AG04449 (cell line): ENCODE results near the gene EYS.

Source experiments
- CTCF ChIA-PET: fragments of 350-600 bp; formaldehyde crosslinking; extraction: SDS; loops from one replicate; lab custom pipeline; 2021; ENCODE audit warnings: antibody characterized with exemption; lab: Yijun Ruan, JAX
- POLR2A ChIA-PET: fragments of 400-600, 350-600 bp; formaldehyde crosslinking; extraction: SDS; loops from one replicate; lab custom pipeline; 2020; ENCODE audit warnings: antibody characterized with exemption, inconsistent platforms; lab: Yijun Ruan, JAX
- DNase-seq: peaks from one replicate; pipeline ENCODE4 v3.0.0-alpha.2; 2010; ENCODE audit warnings: low read depth, low spot score
- H3K4me3 ChIP-seq: 2 replicates; pipeline ENCODE4 v1.5.1; 2011; ENCODE audit warnings: low read depth, mild to moderate bottlenecking, control low read depth, low read length
- CTCF ChIP-seq: IDR thresholded peaks from one replicate; pipeline ENCODE4 v1.5.1; 2011; ENCODE audit warnings: mild to moderate bottlenecking, moderate library complexity, low read length, control low read depth, inconsistent platforms; ENCODE audit not compliant: insufficient read depth; ENCODE audit errors: missing control alignments

EYS gene

GRCh38 chr6:63774961-63775360 is 1932.1 kb downstream of the EYS start:
- CTCF ChIA-PET, result interaction anchor here (1.1 to 1.6 kb wide), 3 partner anchors 10 to 28 kb away, joined by 3 to 6 read pairs (median 3); no protein-coding TSS in a partner anchor
- H3K4me3 ChIP-seq, result no peak overlapping the region
- POLR2A ChIA-PET, result no interaction called here

GRCh38 chr6:63773200-63773599 is 1933.8 kb downstream of the EYS start:
- no peak for DNase-seq
- ChIA-PET POLR2A (no interaction called here), CTCF (interaction anchor here (1.4 to 1.8 kb wide), 2 partner anchors 9 to 29 kb away, joined by 4 to 9 read pairs; no protein-coding TSS in a partner anchor)
- TF ChIP-seq CTCF, result no peak
- H3K4me3 ChIP-seq, result no peak overlapping the region

More at GRCh38 chr6:63774961-63775360, 1932.1 kb downstream of the EYS start:
- no peak for DNase-seq
- TF ChIP-seq CTCF, result no peak

- H3K4me3 ChIP-seq, result no peak overlapping the region
- no peak for DNase-seq
- CTCF ChIA-PET, result interaction anchor here (1.0 to 7.6 kb wide), 5 partner anchors 12 to 458 kb away, joined by 3 to 98 read pairs (median 8); no protein-coding TSS in a partner anchor
- TF ChIP-seq CTCF, result no peak
- POLR2A ChIA-PET, result no interaction called here
Observed at GRCh38 chr6:63765828-63766227, 1941.2 kb downstream of the EYS start.

GRCh38 chr6:63764318-63764916 is 1942.6 kb downstream of the EYS start:
- no peak for TF ChIP-seq CTCF
- CTCF ChIA-PET, result interaction anchor here (0.8 to 7.6 kb wide), 32 partner anchors 9 to 459 kb away, joined by 3 to 98 read pairs (median 6); no protein-coding TSS in a partner anchor
- DNase-seq, result no peak
- POLR2A ChIA-PET, result no interaction called here
- H3K4me3 ChIP-seq, result no peak overlapping the region

- H3K4me3 ChIP-seq, result no peak overlapping the region
- ChIA-PET CTCF (interaction anchor here (0.7 to 2.5 kb wide), 7 partner anchors 9 to 1039 kb away, joined by 3 to 8 read pairs (median 3); no protein-coding TSS in a partner anchor), POLR2A (no interaction called here)
- DNase-seq, result no peak
- TF ChIP-seq CTCF, result no peak
Observed at GRCh38 chr6:63760199-63760598, 1946.8 kb downstream of the EYS start.

GRCh38 chr6:63759605-63760105 is 1947.4 kb downstream of the EYS start:
- CTCF ChIA-PET, result interaction anchor here (0.8 to 2.5 kb wide), 7 partner anchors 8 to 452 kb away, joined by 3 to 8 read pairs (median 3); no protein-coding TSS in a partner anchor
- H3K4me3 ChIP-seq, result no peak overlapping the region
- POLR2A ChIA-PET, result no interaction called here
- no peak for DNase-seq
- TF ChIP-seq CTCF, result no peak
